ENCODE data around the gene TPRX1. TPM values are rescaled to one million over a fixed set of nuclear protein-coding genes. Genes with fewer than 3 reads are reported as not detected.

Gene TPRX1
- total RNA-seq, 1 donor from 2014 or later: not detected

DNA sequence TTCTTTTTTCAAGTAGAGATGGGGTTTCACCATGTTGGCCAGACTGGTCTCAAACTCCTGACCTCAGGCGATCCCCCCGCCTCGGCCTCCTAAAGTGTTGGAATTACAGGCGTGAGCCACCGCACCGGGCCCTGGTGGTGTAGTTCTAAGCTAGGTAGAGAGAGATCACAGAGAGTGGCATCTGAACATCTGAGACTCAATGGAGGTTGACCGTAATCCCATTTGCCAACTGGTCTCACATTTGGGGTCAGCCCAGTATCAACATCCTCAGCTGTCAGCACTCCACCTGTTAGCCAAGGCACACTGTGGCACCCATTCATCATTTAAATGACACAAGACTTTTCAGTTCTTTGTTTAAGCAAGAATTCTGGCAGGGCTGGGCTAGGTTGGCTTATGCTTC is 17.8 kb downstream of the TPRX1 start:
- Histone ChIP-seq H3K27me3 (ENCODE audit: control insufficient read depth, insufficient read depth, low read length) (no peaks in the 10 kb centered on the region), H3K36me3 (ENCODE audit: control insufficient read depth, insufficient read depth, low read length) (peaks cover 6% of the 10 kb centered on the region), H3K4me3 (ENCODE audit: low read depth, low read length) (no peak overlapping the region)
- FAIRE-seq: no peak
- DNase-seq (ENCODE audit: low read depth): no peak
- TF ChIP-seq CTCF (IDR thresholded peaks at IDR 0.05; ENCODE audit: insufficient read depth, low read length, severe bottlenecking): no peak

DNA sequence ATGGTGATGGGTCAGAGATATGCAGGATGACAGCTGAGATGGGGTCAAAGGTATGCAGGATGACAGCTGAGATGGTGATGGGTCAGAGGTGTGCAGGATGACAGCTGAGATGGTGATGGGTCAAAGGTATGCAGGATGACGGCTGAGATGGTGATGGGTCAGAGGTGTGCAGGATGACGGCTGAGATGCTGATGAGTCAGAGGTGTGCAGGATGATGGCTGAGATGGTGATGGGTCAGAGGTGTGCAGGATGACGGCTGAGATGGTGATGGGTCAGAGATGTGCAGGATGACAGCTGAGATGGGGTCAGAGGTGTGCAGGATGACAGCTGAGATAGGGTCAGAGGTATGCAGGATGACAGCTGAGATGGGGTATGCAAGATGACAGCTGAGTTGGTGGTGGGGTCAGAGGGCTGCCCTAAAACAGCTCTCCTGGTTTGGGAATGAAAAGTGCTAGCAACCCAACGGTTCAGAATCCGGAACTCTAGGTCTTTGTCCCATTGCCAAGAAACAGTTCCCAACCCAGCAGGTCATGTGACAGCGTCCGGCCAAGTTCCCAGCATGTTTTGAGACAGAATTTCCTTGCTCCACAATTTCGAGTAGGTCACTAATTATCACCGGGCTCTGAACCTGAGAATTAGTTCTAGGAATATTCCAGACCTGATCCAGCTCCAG is 22.6 kb downstream of the TPRX1 start:
- H3K36me3 ChIP-seq (ENCODE audit: control insufficient read depth, insufficient read depth, low read length): peaks cover 15% of the 10 kb centered on the region
- peak; percentile 94 for FAIRE-seq
- no peak for TF ChIP-seq CTCF (IDR thresholded peaks at IDR 0.05; ENCODE audit: insufficient read depth, low read length, severe bottlenecking)
- no peaks in the 10 kb centered on the region for H3K27me3 ChIP-seq (ENCODE audit: control insufficient read depth, insufficient read depth, low read length)
- no peak overlapping the region for H3K4me3 ChIP-seq (ENCODE audit: low read depth, low read length)
- peak; percentile 25 for DNase-seq (ENCODE audit: low read depth)

GRCh38 chr19:47780215-47780551 is 24.2 kb downstream of the TPRX1 start:
- no peaks in the 10 kb centered on the region for H3K27me3 ChIP-seq (ENCODE audit: control insufficient read depth, insufficient read depth, low read length)
- DNase-seq (ENCODE audit: low read depth): no peak
- no peak for FAIRE-seq
- peak overlapping the region; percentile 66 for H3K4me3 ChIP-seq (ENCODE audit: low read depth, low read length)
- peaks cover 15% of the 10 kb centered on the region for H3K36me3 ChIP-seq (ENCODE audit: control insufficient read depth, insufficient read depth, low read length)
- no peak for TF ChIP-seq CTCF (IDR thresholded peaks at IDR 0.05; ENCODE audit: insufficient read depth, low read length, severe bottlenecking)

- TF ChIP-seq CTCF (IDR thresholded peaks at IDR 0.05; ENCODE audit: insufficient read depth, low read length, severe bottlenecking): no peak
- H3K27me3 ChIP-seq (ENCODE audit: control insufficient read depth, insufficient read depth, low read length): no peaks in the 10 kb centered on the region
- DNase-seq (ENCODE audit: low read depth): no peak
- peaks cover 15% of the 10 kb centered on the region for H3K36me3 ChIP-seq (ENCODE audit: control insufficient read depth, insufficient read depth, low read length)
- FAIRE-seq: no peak
- H3K4me3 ChIP-seq (ENCODE audit: low read depth, low read length): peak overlapping the region; percentile 66
Measured at GRCh38 chr19:47779524-47780214, 24.7 kb downstream of the TPRX1 start.

DNA sequence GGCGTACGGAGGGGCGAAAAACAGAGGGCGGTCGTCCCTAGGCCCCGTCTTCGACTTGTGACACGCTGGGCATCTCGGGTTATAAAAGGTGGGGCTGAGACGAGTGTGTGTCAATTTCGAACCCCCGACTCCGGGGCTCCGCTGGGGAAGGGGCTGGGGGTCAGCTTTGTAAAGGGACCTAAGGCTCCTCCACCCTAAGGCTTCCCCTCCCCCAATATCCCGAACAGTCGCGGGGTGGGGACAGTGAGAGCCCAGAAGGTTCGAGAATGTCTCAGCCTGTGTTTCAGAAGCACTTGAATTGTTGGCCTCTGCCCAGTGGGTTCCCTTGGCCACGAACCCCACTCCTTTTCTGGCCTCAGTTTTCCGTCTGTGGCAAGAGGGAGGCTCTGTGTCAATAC is 25.4 kb downstream of the TPRX1 start:
- H3K4me3 ChIP-seq (ENCODE audit: low read depth, low read length): peak overlapping the region; percentile 66
- TF ChIP-seq CTCF (IDR thresholded peaks at IDR 0.05; ENCODE audit: insufficient read depth, low read length, severe bottlenecking): no peak
- H3K36me3 ChIP-seq (ENCODE audit: control insufficient read depth, insufficient read depth, low read length): peaks cover 14% of the 10 kb centered on the region
- FAIRE-seq (no peak), DNase-seq (ENCODE audit: low read depth) (no peak)
- no peaks in the 10 kb centered on the region for H3K27me3 ChIP-seq (ENCODE audit: control insufficient read depth, insufficient read depth, low read length)

Data from bronchial epithelial cell (primary cell).